Fibroblast of peridontal ligament (primary cell): Measurements from ENCODE around the gene ZNF280A.
"Not testable (repeated sequence)": the region's sequence is repeated elsewhere in the genome, so short reads cannot be mapped to it uniquely, and the experiment has no call there.

ENCODE experiments used
- DNase-seq: peaks from one replicate; pipeline ENCODE4 v3.0.0-alpha.2; 2010; ENCODE audit errors: extremely low read depth

ZNF280A gene

DNA sequence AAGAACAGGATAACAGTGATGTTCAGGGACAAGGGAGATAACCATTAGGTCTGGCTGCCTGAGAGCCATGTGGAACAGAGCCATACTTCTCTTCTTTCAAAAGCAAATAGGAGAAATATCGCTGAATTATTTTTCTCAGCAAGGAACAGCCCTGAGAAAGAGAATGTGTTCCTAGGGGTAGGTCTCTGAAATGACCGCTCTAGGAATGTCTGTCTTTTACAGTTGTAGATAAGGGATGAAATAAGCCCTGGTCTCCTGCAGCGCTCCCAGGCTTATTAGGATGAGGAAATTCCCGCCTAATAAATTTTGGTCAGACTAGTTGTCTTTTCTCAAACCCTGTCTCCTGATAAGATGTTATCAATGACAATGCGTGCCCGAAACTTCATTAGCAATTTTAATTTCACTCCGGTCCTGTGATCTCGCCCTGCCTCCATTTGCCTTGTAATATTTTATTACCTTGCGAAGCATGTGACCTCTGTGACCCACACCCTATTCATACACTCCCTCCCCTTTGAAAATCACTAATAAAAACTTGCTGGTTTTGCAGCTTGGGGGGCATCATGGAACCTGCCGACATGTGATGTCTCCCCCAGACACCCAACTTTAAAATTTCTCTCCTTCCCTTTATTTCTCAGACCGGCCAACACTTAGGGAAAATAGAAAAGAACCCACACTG is 51.1 kb downstream of the ZNF280A start:
- not testable (repeated sequence) for DNase-seq

- no peak for DNase-seq
Measured at GRCh38 chr22:22467112-22467511, 53.0 kb downstream of the ZNF280A start.

DNA sequence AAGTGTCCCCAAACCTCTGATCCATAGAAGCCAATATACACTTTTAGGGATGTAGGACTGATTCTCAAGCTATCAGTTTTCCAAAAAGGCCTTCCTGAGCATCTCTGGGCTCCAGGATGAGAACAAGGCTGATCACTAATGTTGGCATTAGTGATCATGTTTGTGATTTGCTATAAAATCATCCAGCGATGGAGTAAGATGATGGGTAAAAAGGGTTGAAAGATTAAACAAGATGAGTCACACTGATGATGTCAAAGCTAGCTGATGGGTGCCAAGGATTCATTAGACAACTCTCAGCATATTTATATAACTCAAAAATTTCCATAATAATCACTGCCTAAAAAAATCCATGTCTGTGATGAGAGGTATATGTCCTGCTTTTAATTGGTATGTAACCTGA is 54.3 kb downstream of the ZNF280A start:
- peak; percentile 11 for DNase-seq

- DNase-seq: no peak
Measured at GRCh38 chr22:22465094-22465602, 54.9 kb downstream of the ZNF280A start.

DNA sequence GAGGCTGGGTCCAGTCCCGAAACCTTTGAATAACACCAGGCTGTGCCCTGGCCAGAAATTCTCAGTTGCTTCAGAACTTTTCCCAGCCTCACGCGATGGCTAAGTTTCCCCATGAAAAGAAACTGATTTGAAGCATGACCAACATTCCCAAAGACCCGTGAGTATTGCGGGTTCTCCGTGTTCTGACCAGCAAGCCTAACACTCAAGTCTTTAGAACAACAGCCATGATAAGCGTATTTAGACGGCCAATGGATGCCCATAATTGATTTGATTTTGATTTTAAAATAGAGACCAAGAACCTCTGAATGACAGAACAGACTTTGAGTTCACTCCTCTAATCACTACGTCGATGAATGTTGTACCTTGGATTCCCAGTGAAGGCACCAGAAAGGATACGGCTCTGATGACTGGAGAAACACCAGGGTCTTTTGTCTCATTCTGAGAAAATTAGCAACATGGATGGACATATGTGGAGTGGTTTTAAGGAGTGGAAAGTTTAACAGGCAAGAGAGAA is 55.5 kb downstream of the ZNF280A start:
- DNase-seq: no peak

DNA sequence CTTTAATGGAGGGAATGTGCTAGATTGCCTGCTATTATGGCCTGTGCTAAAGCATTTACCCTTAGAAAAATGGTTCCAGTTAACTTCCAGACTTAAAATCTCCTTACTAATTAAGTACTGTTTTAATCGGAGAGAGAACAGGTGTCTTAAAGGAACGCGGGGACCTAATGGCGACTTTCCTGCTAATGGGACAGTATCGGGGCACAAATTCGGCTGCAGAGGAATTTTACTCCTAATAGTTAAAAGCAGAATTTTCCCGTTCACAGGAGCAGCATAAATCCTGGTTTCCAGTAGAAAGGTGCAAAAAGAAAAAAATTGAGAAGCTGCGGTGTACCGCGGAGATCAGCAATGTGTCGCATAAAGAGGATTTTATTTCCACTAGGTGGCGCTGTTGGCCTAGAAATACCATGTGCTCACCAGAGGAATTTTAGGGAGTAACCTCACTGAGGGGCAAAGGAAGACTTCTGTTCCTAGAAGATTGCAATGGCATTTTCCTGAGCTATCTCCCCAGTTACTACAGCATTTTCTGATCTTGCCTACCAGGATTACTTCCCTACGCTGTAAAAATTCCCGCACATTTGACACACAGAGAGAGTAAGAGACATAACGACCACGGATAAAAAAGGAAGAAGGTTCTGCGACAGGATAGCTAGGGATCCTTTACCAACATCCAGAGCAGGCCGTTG is 56.1 kb downstream of the ZNF280A start:
- peak; percentile 78 for DNase-seq
